GM19238 (cell line): ENCODE measurements around the gene DNLZ.
"Not testable (repeated sequence)": the region's sequence is repeated elsewhere in the genome, so short reads cannot be mapped to it uniquely, and the experiment has no call there.

Experiments used
- DNase-seq: peaks from one replicate; pipeline ENCODE4 v3.0.0; 2011; ENCODE audit warnings: low spot score; ENCODE audit not compliant: insufficient read length

DNLZ gene

GRCh38 chr9:136359774-136360718 is 3.5 kb downstream of the DNLZ start:
- no peak for DNase-seq

- no peak for DNase-seq
Measured at GRCh38 chr9:136358888-136359287, 4.7 kb downstream of the DNLZ start.

- DNase-seq, result no peak
Measured at GRCh38 chr9:136358016-136358415, 5.5 kb downstream of the DNLZ start.

GRCh38 chr9:136357202-136357725 is 6.3 kb downstream of the DNLZ start:
- no peak for DNase-seq

GRCh38 chr9:136355616-136356557 is 7.7 kb downstream of the DNLZ start:
- DNase-seq, result no peak

GRCh38 chr9:136354592-136355085 is 8.9 kb downstream of the DNLZ start:
- no peak for DNase-seq

- DNase-seq, result no peak
Measured at GRCh38 chr9:136353757-136354488, 9.6 kb downstream of the DNLZ start.

GRCh38 chr9:136353088-136353487 is 10.5 kb downstream of the DNLZ start:
- DNase-seq, result no peak

GRCh38 chr9:136352682-136353081 is 10.9 kb downstream of the DNLZ start:
- DNase-seq, result no peak

GRCh38 chr9:136351868-136352267 is 11.7 kb downstream of the DNLZ start:
- DNase-seq, result not testable (repeated sequence)

- DNase-seq, result no peak
Measured at GRCh38 chr9:136351252-136351800, 12.2 kb downstream of the DNLZ start.

- no peak for DNase-seq
Measured at GRCh38 chr9:136349546-136349945, 14.0 kb downstream of the DNLZ start.

- no peak for DNase-seq
Measured at GRCh38 chr9:136348691-136349090, 14.9 kb downstream of the DNLZ start.

GRCh38 chr9:136347472-136348256 is 15.9 kb downstream of the DNLZ start:
- no peak for DNase-seq

- no peak for DNase-seq
Measured at GRCh38 chr9:136346927-136347465, 16.5 kb downstream of the DNLZ start.

- no peak for DNase-seq
Measured at GRCh38 chr9:136346157-136346481, 17.4 kb downstream of the DNLZ start.

- DNase-seq, result no peak
Measured at GRCh38 chr9:136345281-136346156, 18.0 kb downstream of the DNLZ start.

- DNase-seq, result no peak
Measured at GRCh38 chr9:136344544-136345280, 18.8 kb downstream of the DNLZ start.
